Suprapubic skin (tissue), 4 donors: Measurements from ENCODE around the gene NEK10.

Experiments used
- POLR2A ChIP-seq, 2 donors: fragments of 450-650 bp; IDR thresholded peaks; one replicate each; pipeline ENCODE4 v1.6.1; 2017; ENCODE audit warnings: antibody characterized with exemption in 2 of 2, mild to moderate bottlenecking in 2 of 2, moderate library complexity in 2 of 2
- POLR2AphosphoS5 ChIP-seq, 3 donors: sonication (generic); formaldehyde crosslinking; IDR thresholded peaks; one replicate each; pipeline ENCODE4 v1.6.1; 2017; ENCODE audit warnings: antibody characterized with exemption in 3 of 3

- TF ChIP-seq POLR2A (IDR thresholded peaks at IDR 0.05) (no peak), POLR2AphosphoS5 (IDR thresholded peaks at IDR 0.05) (no peak)
Observed at GRCh38 chr3:27127879-27128278, 241.3 kb downstream of the NEK10 start.
